Measurements from ENCODE around the gene OTOG. TPM values are rescaled to one million over a fixed set of nuclear protein-coding genes. Genes with fewer than 3 reads are reported as not detected.

Gene OTOG
- total RNA-seq, 1 donor from 2014 or later, result not detected

- no peak for DNase-seq
Measured at GRCh38 chr11:17542249-17542648, 4.8 kb upstream of the OTOG start.

- DNase-seq, result no peak
Measured at GRCh38 chr11:17543041-17543440, 4.0 kb upstream of the OTOG start.

- no peak for DNase-seq
Measured at GRCh38 chr11:17543574-17544180, 3.4 kb upstream of the OTOG start.

- no peak for DNase-seq
Measured at GRCh38 chr11:17544181-17544622, 2.9 kb upstream of the OTOG start, which contains the start of gene USH1C. Gene USH1C, minus strand, starts transcription at chr11:17544416. Its CDS starts 109 bp downstream, at chr11:17544307.

- no peak for DNase-seq
Measured at GRCh38 chr11:17546240-17546639, 819 bp upstream of the OTOG start.

- no peak for DNase-seq
Measured at GRCh38 chr11:17547932-17548331, 873 bp downstream of the OTOG start.

GRCh38 chr11:17548444-17548843 is 1.4 kb downstream of the OTOG start:
- DNase-seq, result no peak

GRCh38 chr11:17550450-17551346 is 3.6 kb downstream of the OTOG start:
- no peak for DNase-seq

GRCh38 chr11:17551347-17552040 is 4.4 kb downstream of the OTOG start:
- DNase-seq, result no peak

- no peak for DNase-seq
Measured at GRCh38 chr11:17552041-17552355, 4.9 kb downstream of the OTOG start.

- DNase-seq, result no peak
Measured at GRCh38 chr11:17552392-17553248, 5.6 kb downstream of the OTOG start.

- no peak for DNase-seq
Measured at GRCh38 chr11:17553249-17553546, 6.1 kb downstream of the OTOG start.

GRCh38 chr11:17554487-17554886 is 7.4 kb downstream of the OTOG start:
- no peak for DNase-seq

GRCh38 chr11:17556999-17557398 is 9.9 kb downstream of the OTOG start:
- DNase-seq, result no peak

- DNase-seq, result no peak
Measured at GRCh38 chr11:17558025-17558780, 11.1 kb downstream of the OTOG start.

- DNase-seq, result no peak
Measured at GRCh38 chr11:17558916-17559315, 11.9 kb downstream of the OTOG start.

- DNase-seq, result no peak
Measured at GRCh38 chr11:17559341-17560087, 12.5 kb downstream of the OTOG start.

- no peak for DNase-seq
Measured at GRCh38 chr11:17560281-17561110, 13.4 kb downstream of the OTOG start.

GRCh38 chr11:17561111-17561415 is 14.0 kb downstream of the OTOG start:
- DNase-seq, result no peak

- no peak for DNase-seq
Measured at GRCh38 chr11:17561526-17561925, 14.5 kb downstream of the OTOG start.
